PFSK-1 (cell line): ENCODE measurements around the gene VPS13D.

Source experiments
- FOXP2 ChIP-seq: optimal IDR thresholded peaks from 2 replicates; pipeline ENCODE3; 2011; ENCODE audit warnings: borderline replicate concordance, control low read depth, inconsistent platforms; ENCODE audit not compliant: insufficient read depth; ENCODE audit errors: extremely low read length, extremely low read depth
- POLR2AphosphoS5 ChIP-seq: IDR thresholded peaks from 2 replicates; pipeline ENCODE4 v1.6.1; 2012; ENCODE audit warnings: low read depth, mild to moderate bottlenecking, control low read depth, low read length, moderate library complexity
- SIN3A ChIP-seq: IDR thresholded peaks from 2 replicates; pipeline ENCODE4 v1.6.1; 2012; ENCODE audit warnings: mild to moderate bottlenecking, low read length, moderate library complexity, borderline replicate concordance; ENCODE audit not compliant: insufficient read depth
- TAF1 ChIP-seq: IDR thresholded peaks from 2 replicates; pipeline ENCODE4 v1.6.1; 2012; ENCODE audit warnings: low read length, control low read depth, borderline replicate concordance; ENCODE audit not compliant: insufficient read depth
- TF ChIP-seq, protein P1 (sequence below), 2 experiments: IDR thresholded peaks; 2 replicates each; pipeline versions ENCODE4 v1.6.1 to v1.8.0; 2011 to 2012; ENCODE audit warnings: low read depth in 2 of 2, low read length in 2 of 2, control low read depth in 1 of 2, inconsistent platforms in 1 of 2, mild to moderate bottlenecking in 1 of 2, moderate library complexity in 1 of 2; ENCODE audit not compliant: insufficient read depth in 1 of 2

The VPS13D gene

DNA sequence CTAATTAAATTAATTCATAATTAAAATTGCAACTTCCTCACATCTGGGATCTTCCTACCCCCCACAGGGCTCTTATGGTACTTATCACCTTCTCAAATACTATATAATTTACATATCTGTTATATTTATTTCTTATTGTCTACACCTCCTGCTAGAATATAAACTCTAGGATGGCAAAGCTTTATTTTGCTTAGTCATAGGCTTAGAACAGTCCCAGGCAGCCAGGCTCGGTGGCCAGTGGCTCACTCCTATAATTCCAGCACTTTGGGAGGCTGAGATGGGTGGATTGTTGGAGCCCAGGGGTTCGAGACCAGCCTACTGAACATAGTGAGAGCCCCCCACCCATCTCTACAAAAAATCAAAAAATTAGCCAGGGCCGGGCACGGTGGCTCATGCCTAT is 10.0 kb upstream of the VPS13D start:
- TF ChIP-seq FOXP2, result no peak
- TF ChIP-seq TAF1, result no peak
- TF ChIP-seq, protein P1, sequence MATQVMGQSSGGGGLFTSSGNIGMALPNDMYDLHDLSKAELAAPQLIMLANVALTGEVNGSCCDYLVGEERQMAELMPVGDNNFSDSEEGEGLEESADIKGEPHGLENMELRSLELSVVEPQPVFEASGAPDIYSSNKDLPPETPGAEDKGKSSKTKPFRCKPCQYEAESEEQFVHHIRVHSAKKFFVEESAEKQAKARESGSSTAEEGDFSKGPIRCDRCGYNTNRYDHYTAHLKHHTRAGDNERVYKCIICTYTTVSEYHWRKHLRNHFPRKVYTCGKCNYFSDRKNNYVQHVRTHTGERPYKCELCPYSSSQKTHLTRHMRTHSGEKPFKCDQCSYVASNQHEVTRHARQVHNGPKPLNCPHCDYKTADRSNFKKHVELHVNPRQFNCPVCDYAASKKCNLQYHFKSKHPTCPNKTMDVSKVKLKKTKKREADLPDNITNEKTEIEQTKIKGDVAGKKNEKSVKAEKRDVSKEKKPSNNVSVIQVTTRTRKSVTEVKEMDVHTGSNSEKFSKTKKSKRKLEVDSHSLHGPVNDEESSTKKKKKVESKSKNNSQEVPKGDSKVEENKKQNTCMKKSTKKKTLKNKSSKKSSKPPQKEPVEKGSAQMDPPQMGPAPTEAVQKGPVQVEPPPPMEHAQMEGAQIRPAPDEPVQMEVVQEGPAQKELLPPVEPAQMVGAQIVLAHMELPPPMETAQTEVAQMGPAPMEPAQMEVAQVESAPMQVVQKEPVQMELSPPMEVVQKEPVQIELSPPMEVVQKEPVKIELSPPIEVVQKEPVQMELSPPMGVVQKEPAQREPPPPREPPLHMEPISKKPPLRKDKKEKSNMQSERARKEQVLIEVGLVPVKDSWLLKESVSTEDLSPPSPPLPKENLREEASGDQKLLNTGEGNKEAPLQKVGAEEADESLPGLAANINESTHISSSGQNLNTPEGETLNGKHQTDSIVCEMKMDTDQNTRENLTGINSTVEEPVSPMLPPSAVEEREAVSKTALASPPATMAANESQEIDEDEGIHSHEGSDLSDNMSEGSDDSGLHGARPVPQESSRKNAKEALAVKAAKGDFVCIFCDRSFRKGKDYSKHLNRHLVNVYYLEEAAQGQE (IDR thresholded peaks at IDR 0.05; ENCODE audit: insufficient read depth in 1 of 2, low read depth in 2 of 2, low read length in 2 of 2), result no peak
- no peak for TF ChIP-seq SIN3A
- no peak for TF ChIP-seq POLR2AphosphoS5

DNA sequence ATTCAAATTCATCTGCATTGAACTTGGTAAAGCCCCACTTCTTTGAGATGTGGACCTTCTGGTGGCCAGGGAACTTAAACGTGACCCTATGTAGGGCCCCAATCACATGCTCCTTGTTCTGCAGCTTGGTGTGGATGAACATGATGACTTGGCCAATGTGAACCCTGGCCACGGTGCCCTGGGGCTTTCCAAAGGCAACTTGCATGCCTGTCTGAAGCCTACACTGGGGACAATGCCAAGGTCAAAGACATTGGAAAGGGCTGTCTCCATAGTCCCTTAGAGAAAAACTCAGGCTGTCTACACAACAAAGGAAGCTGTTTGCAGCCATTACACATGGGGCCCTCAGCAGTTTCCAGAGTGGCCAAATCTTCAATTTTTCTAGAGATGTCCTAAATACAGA is 8.9 kb upstream of the VPS13D start:
- TF ChIP-seq, protein P1 (IDR thresholded peaks at IDR 0.05; ENCODE audit: insufficient read depth in 1 of 2, low read depth in 2 of 2, low read length in 2 of 2), result no peak
- TF ChIP-seq SIN3A (no peak), FOXP2 (no peak), POLR2AphosphoS5 (no peak), TAF1 (no peak)

DNA sequence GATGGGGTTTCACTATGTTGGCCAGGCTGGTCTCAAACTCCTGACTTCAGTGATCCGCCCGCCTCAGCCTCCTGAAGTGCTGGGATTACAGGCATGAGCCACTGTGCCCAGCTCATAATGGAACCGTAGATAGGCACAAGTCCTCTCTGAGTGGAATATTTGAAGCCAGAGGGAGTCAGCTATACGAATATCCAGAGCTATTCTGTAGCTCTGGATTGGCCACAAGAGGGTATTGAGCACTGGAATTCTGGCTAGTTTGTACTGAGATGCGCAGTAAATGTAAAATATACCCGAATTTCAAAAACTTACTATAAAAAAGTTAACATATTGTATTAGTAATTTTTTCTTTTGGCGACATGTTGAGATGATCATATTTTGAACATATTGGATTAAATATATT is 851 bp upstream of the VPS13D start:
- TF ChIP-seq FOXP2 (no peak), POLR2AphosphoS5 (no peak), TAF1 (no peak), SIN3A (no peak)
- TF ChIP-seq, protein P1 (IDR thresholded peaks at IDR 0.05; ENCODE audit: insufficient read depth in 1 of 2, low read depth in 2 of 2, low read length in 2 of 2), result no peak

DNA sequence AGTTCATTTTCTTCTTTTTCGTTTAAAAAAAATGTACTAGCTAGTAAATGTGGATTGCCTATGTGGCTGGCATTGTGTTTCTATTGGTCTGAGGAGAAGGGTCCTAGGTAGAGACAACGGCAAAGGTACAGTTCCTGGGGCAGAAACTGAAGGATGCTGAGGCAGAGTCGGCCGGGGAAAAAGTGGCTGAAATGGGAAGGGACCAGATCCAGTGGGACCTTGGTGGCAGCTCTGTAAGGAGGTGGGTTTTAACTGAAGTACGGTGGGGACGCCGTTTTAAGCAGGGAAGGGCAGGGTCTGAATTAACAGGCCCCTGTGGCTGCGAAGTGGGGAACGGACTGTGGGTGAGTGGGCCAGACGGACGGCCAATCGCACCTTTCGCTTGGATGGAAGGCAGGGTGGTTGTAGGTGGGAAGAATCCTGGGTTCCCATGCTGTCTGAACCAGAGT is 420 bp upstream of the VPS13D start:
- TF ChIP-seq POLR2AphosphoS5, result no peak
- TF ChIP-seq, protein P1 (IDR thresholded peaks at IDR 0.05; ENCODE audit: insufficient read depth in 1 of 2, low read depth in 2 of 2, low read length in 2 of 2), result no peak
- no peak for TF ChIP-seq FOXP2
- no peak for TF ChIP-seq SIN3A
- TF ChIP-seq TAF1, result no peak
